HepG2 (cell line): ENCODE data around the gene KCNJ6. TPM values are rescaled to one million over a fixed set of nuclear protein-coding genes. Genes with fewer than 3 reads are reported as not detected.

Experiments used
- ATAC-seq: fragments of 200-7000 bp; cut with Tn5 transposase; 3 replicates; pipeline ENCODE4 v1.9.1; 2020; ENCODE audit warnings: mild to moderate bottlenecking, moderate library complexity
- BruUV-seq: library from RNA; stranded (reverse); fragments of 400-500 nt; replicated peaks from 2 replicates; lab custom pipeline; 2021; lab: Mats Ljungman, UMichigan
- CTCF ChIA-PET: fragments of 300-600 bp; formaldehyde crosslinking; extraction: SDS; loops from one replicate; lab custom pipeline; 2021; ENCODE audit warnings: low total read pairs, inconsistent platforms, low intra/inter-chr PET ratio; lab: Yijun Ruan, JAX
- POLR2A ChIA-PET: fragments of 350-600 bp; sonication (Branson Sonifier 250); formaldehyde crosslinking; loops from one replicate; lab custom pipeline; 2020; ENCODE audit warnings: antibody characterized with exemption, inconsistent platforms; lab: Yijun Ruan, JAX
- DNase-seq: peaks from one replicate; pipeline ENCODE4 v3.0.0-alpha.2; 2015; ENCODE audit warnings: low spot score
- FAIRE-seq: peaks from 3 replicates; lab custom pipeline; 2011; peaks lifted over from hg19 to GRCh38; lab: Jason Lieb, UNC
- H2AFZ ChIP-seq: one replicate; pipeline ENCODE4 v1.6.1; 2011; ENCODE audit warnings: low read length, inconsistent platforms
- H3K27ac ChIP-seq: fragments of 300-600 bp; 3 replicates; pipeline ENCODE4 v1.8.0; 2011; ENCODE audit warnings: mixed run types, mild to moderate bottlenecking, mixed read lengths, low read length, inconsistent platforms; ENCODE audit not compliant: insufficient read depth; ENCODE audit errors: extremely low read length
- H3K27me3 ChIP-seq, 2 experiments: fragments of 200-600 bp in 1 of 2; 2 replicates in 1 of 2; 3 replicates in 1 of 2; pipeline versions ENCODE4 v1.6.0 to v1.8.0; 2011; ENCODE audit warnings: low read length in 2 of 2, mild to moderate bottlenecking in 2 of 2, moderate library complexity in 2 of 2, inconsistent platforms in 1 of 2; ENCODE audit not compliant: insufficient read depth in 2 of 2, control insufficient read depth in 1 of 2
- H3K36me3 ChIP-seq, 2 experiments: fragments of 200-600 bp in 1 of 2; replicated peaks in 1 of 2; 2 replicates in 1 of 2; 3 replicates in 1 of 2; pipeline versions ENCODE4 v1.5.1 to v1.8.0; 2011; ENCODE audit warnings: low read length in 2 of 2, inconsistent platforms in 1 of 2; ENCODE audit not compliant: insufficient read depth in 2 of 2, control insufficient read depth in 1 of 2
- H3K4me1 ChIP-seq: 2 replicates; pipeline ENCODE4 v1.5.1; 2012; ENCODE audit warnings: low read length, inconsistent platforms; ENCODE audit not compliant: insufficient read depth
- H3K4me2 ChIP-seq: 2 replicates; pipeline ENCODE4 v1.6.0; 2011; ENCODE audit warnings: low read depth, low read length, inconsistent platforms
- H3K4me3 ChIP-seq, 3 experiments: fragments of 200-600 bp in 1 of 3; sonication (generic), shearing (Covaris generic) in 1 of 3; replicated peaks in 1 of 3; 2 replicates each; pipeline ENCODE4 v1.5.1; 2011 to 2016; ENCODE audit warnings: low read length in 3 of 3, inconsistent platforms in 2 of 3, low read depth in 2 of 3, mild to moderate bottlenecking in 2 of 3, control low read depth in 1 of 3, mixed read lengths in 1 of 3; ENCODE audit not compliant: insufficient read depth in 1 of 3
- H3K79me2 ChIP-seq: one replicate; pipeline ENCODE4 v1.6.1; 2011; ENCODE audit warnings: low read length, inconsistent platforms; ENCODE audit not compliant: insufficient read depth
- H3K9ac ChIP-seq: 2 replicates; pipeline ENCODE4 v1.6.0; 2011; ENCODE audit warnings: mild to moderate bottlenecking, low read depth, low read length, inconsistent platforms; ENCODE audit not compliant: insufficient read depth
- H3K9me3 ChIP-seq: 2 replicates; pipeline ENCODE4 v1.5.1; 2012; ENCODE audit warnings: mild to moderate bottlenecking, low read length
- H4K20me1 ChIP-seq: 2 replicates; pipeline ENCODE4 v1.6.0; 2011; ENCODE audit warnings: inconsistent platforms, mild to moderate bottlenecking, low read length, moderate library complexity; ENCODE audit not compliant: insufficient read depth
- AFF4 ChIP-seq: sonication (generic); formaldehyde crosslinking; IDR thresholded peaks from 2 replicates; pipeline ENCODE4 v1.4.0; 2020; ENCODE audit warnings: missing genetic modification reagents
- SIX4 ChIP-seq: sonication (generic); formaldehyde crosslinking; IDR thresholded peaks from 2 replicates; pipeline ENCODE4 v1.4.0; 2020; ENCODE audit warnings: missing genetic modification reagents
- SRF ChIP-seq: IDR thresholded peaks from 2 replicates; pipeline ENCODE4 v1.6.1; 2011; ENCODE audit warnings: mild to moderate bottlenecking, low read depth, low read length, moderate library complexity
- WGBS: methylation state at CpG from one replicate; pipeline ENCODE4 v1.1.6; 2017; ENCODE audit warnings: low lambda C conversion rate; 5-methylcytosine and 5-hydroxymethylcytosine counted together
- in situ Hi-C: cut with HindIII; loops from 2 replicates; pipeline ENCODE4 v1.10.0; 2017; ENCODE audit warnings: low pct_unique_long_range_greater_than_20kb; ENCODE audit not compliant: extremely low pct_ligation_motif_present
- intact Hi-C: fragments of 100-400 bp; cut with micrococcal nuclease; formaldehyde crosslinking; loops from one replicate; pipeline ENCODE4 v1.10.0; 2022; ENCODE audit not compliant: unreplicated experiment
- polyA plus RNA-seq, 8 experiments: library from polyadenylated mRNA; depleted of rRNA in 3 of 8; stranded (reverse) in 7 of 8; unstranded in 1 of 8; fragments of >200 nt; fragmentation: Illumina TruSeq in 4 of 8; extraction: Trizol in 4 of 8; gene quantifications; 2 replicates each; pipeline versions ENCODE4 v1.2.1 to v1.2.3, GENCODE V29; 2011 to 2016; ENCODE audit warnings: low read depth in 4 of 8, missing spikeins in 1 of 8, mixed read lengths in 1 of 8; ENCODE audit not compliant: insufficient read depth in 1 of 8
- total RNA-seq, 5 experiments: library from RNA; depleted of rRNA; stranded (reverse); fragments of >200 nt; fragmentation: Illumina TruSeq; extraction: Trizol; gene quantifications; 2 replicates each; pipeline ENCODE4 v1.2.3, GENCODE V29; 2016; ENCODE audit warnings: low read depth in 1 of 5

The KCNJ6 gene
- total and polyA plus RNA-seq, 2 of the 13 experiments (the other 11 are each of a cell fraction or from before 2014, with no cell fraction given), result not detected

GRCh38 chr21:37868446-37869295, 47.6 kb downstream of the KCNJ6 start:
- ATAC-seq (no peak), DNase-seq (no peak)

More at GRCh38 chr21:37868446-37869295, 47.6 kb downstream of the KCNJ6 start:
- no TSS peak for BruUV-seq
- no peaks in the 10 kb centered on the region for H4K20me1 ChIP-seq
- no peak overlapping the region for H3K4me3 ChIP-seq
- CTCF ChIA-PET, result no interaction called here
- no peak overlapping the region for H3K27ac ChIP-seq
- in situ Hi-C loops (no loop called here), intact Hi-C loops (no loop called here)
- H3K36me3 ChIP-seq, result no peaks in the 10 kb centered on the region
- no peak for FAIRE-seq
- peaks cover 1 to 4% of the 10 kb centered on the region in 2 experiments; a peak in 2 of 5 replicates for H3K27me3 ChIP-seq
- no peaks in the 10 kb centered on the region for H3K9me3 ChIP-seq
- POLR2A ChIA-PET, result no interaction called here
- WGBS, result 4% methylated on average over 10 of the region's 11 CpGs
- no peak overlapping the region for H3K4me2 ChIP-seq
- no peak for TF ChIP-seq AFF4 (CRISPR knock-in tag)
- TF ChIP-seq SIX4 (CRISPR knock-in tag), result no peak
- TF ChIP-seq SRF, result no peak
- H3K9ac ChIP-seq, result no peak overlapping the region
- no peaks in the 10 kb centered on the region for H3K79me2 ChIP-seq
- no peaks in the 10 kb centered on the region for H3K4me1 ChIP-seq
- H2AFZ ChIP-seq, result no peak overlapping the region
